Astrocyte of the spinal cord (primary cell): ENCODE results near the gene STX7.
"Not testable (repeated sequence)": the region's sequence is repeated elsewhere in the genome, so short reads cannot be mapped to it uniquely, and the experiment has no call there.

Source experiments
- DNase-seq: peaks from one replicate; pipeline ENCODE4 v3.0.0; 2011; ENCODE audit warnings: low read depth, low spot score
- H3K4me3 ChIP-seq: 2 replicates; pipeline ENCODE4 v1.5.1; 2011; ENCODE audit warnings: low read depth, mild to moderate bottlenecking, low read length, moderate library complexity
- CTCF ChIP-seq: IDR thresholded peaks from 2 replicates; pipeline ENCODE4 v1.5.1; 2012; ENCODE audit warnings: low read depth, mild to moderate bottlenecking, low read length, inconsistent platforms
- in situ Hi-C: cut with HindIII; loops from 2 replicates; pipeline ENCODE4 v1.10.0; 2017; ENCODE audit warnings: low sequenced_read_pairs

STX7 gene

GRCh38 chr6:132537977-132538376 is 25.1 kb upstream of the STX7 start, which contains the start of gene TAAR9:
TAAR9 (plus strand) TSS chr6:132538277; CDS start chr6:132538290, 13 bp downstream.
- H3K4me3 ChIP-seq: no peak within 1 kb of the TSS
- DNase-seq: no peak
- TF ChIP-seq CTCF: no peak
- in situ Hi-C loops: no loop called here

GRCh38 chr6:132537145-132537544 is 24.2 kb upstream of the STX7 start:
- no peak overlapping the region for H3K4me3 ChIP-seq
- DNase-seq: no peak
- no peak for TF ChIP-seq CTCF
- in situ Hi-C loops: no loop called here

GRCh38 chr6:132534546-132534945 is 21.6 kb upstream of the STX7 start:
- DNase-seq, in situ Hi-C loops, H3K4me3 ChIP-seq: not testable (repeated sequence)

DNA sequence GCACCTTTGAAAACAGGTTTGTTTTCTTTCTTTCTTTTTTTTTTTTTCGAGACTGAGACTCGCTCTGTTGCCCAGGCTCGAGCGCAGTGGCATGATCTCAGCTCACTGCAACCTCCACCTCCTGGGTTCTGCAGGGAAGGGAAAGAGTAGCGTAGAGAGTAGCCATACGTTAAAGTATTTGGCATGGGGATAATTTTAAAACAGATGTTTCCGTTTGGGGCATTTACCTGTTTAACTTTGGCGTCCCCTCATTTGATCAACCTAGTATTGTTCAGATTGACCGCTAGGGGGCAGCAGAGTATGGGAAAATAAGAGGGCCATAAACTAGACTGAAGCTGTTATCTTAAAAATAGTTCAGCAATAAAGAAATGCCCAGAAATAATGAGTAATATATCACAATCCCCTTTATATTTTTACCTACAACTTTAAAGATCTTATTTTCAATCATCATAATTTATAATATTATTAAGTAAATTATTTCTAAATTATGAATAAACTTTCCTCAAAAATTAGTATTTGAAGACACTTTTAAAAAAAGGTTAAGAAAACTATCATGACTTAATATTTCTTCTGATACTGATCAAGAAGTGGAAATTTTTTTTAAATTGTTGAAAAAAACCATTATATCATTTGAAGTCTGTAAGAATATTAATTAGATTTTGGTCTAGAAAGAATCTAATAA is 17.5 kb upstream of the STX7 start:
- DNase-seq: peak; percentile 62
- in situ Hi-C loops: no loop called here
- peak; percentile 70 for TF ChIP-seq CTCF
- no peak overlapping the region for H3K4me3 ChIP-seq

GRCh38 chr6:132527791-132528190 is 14.9 kb upstream of the STX7 start:
- in situ Hi-C loops: no loop called here
- no peak for TF ChIP-seq CTCF
- no peak for DNase-seq
- H3K4me3 ChIP-seq: no peak overlapping the region

DNA sequence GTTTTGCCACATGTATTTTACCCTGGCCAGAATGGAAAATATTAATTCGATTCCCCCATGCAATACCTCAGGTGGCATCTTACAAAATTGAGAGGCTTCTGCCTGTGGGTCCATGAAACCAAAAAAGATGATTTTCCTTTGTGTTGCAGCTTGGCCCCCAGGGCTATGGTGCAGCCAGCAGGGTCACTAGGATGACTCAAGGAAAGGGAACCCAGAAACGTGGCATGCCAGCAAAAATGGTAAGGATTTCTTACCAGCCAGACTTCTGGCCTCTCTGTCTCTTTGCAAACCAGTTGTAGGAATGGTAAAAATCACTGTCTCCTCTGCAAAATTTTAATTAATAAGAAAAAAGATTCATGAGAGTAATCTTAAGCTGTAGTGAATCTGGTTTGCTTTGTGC is 13.5 kb upstream of the STX7 start:
- DNase-seq: no peak
- in situ Hi-C loops: no loop called here
- no peak overlapping the region for H3K4me3 ChIP-seq
- TF ChIP-seq CTCF: no peak

DNA sequence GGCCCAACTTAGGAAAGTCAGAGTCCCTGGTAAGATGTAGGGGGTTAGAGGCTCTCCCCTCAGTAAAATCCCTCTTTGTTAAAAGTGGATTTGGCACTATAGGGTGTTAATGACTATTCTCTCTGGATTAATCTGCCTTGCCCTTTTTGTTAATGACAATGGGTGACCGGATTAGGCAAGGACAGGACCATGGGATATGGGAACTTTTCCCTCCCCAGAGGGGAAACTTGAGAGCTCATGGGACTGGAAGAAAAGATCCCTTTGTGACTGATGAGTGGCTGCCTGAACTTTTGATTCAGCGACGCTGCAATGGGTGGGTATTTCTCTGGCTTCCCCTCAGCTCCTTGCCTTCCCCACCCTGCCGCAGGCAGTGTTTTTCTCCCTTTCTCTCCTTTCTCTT is 12.9 kb upstream of the STX7 start:
- no peak for DNase-seq
- H3K4me3 ChIP-seq: no peak overlapping the region
- no peak for TF ChIP-seq CTCF
- in situ Hi-C loops: no loop called here
